ENCODE results near the gene MICA. TPM values are rescaled to one million over a fixed set of nuclear protein-coding genes. Genes with fewer than 3 reads are reported as not detected.

The MICA gene
- total RNA-seq, 4 donors from 2014 or later: 0.17 to 7.8 (median 5.0) TPM

- peaks cover 3% of the 10 kb centered on the region in 2 donors for H3K4me1 ChIP-seq
- TF ChIP-seq CTCF (IDR thresholded peaks at IDR 0.05 in 4 of 5, conservative IDR thresholded peaks at IDR 0.05 in 1 of 5): no peak
- TF ChIP-seq POLR2A (IDR thresholded peaks at IDR 0.05): no peak
- in situ Hi-C loops (cut with MboI; ENCODE audit: low sequenced_read_pairs in 4 of 4): no loop called here
- H3K4me3 ChIP-seq: peak overlapping the region; percentile 32 to 67 (median 50)
- H3K27me3 ChIP-seq: no peaks in the 10 kb centered on the region
- H3K9me3 ChIP-seq: no peaks in the 10 kb centered on the region
- ATAC-seq (no peak), DNase-seq (no peak)
- intact Hi-C loops (cut with DNase I; ENCODE audit: low total_unique reads): no loop called here
- H3K27ac ChIP-seq: peak overlapping the region; percentile 25 to 81 (median 75)
- H3K36me3 ChIP-seq: no peaks in the 10 kb centered on the region
Observed at GRCh38 chr6:31462026-31462963, 58.9 kb downstream of the MICA start.

- H3K9me3 ChIP-seq: no peaks in the 10 kb centered on the region
- peak; percentile 99 to 100 for ATAC-seq
- H3K36me3 ChIP-seq: no peaks in the 10 kb centered on the region
- H3K27me3 ChIP-seq: no peaks in the 10 kb centered on the region
- TF ChIP-seq CTCF (IDR thresholded peaks at IDR 0.05 in 4 of 5, conservative IDR thresholded peaks at IDR 0.05 in 1 of 5) (no peak), POLR2A (IDR thresholded peaks at IDR 0.05) (peak; percentile 51 to 75)
- intact Hi-C loops (cut with DNase I; ENCODE audit: low total_unique reads): no loop called here
- peaks cover 3% of the 10 kb centered on the region in 2 donors for H3K4me1 ChIP-seq
- H3K4me3 ChIP-seq: peak overlapping the region; percentile 32 to 67 (median 50)
- peak; percentile 61 to 81 for DNase-seq
- peak overlapping the region; percentile 25 to 81 (median 75) for H3K27ac ChIP-seq
- in situ Hi-C loops (cut with MboI; ENCODE audit: low sequenced_read_pairs in 4 of 4): no loop called here
Observed at GRCh38 chr6:31462964-31463870, 59.8 kb downstream of the MICA start.

- Histone ChIP-seq H3K27ac (peak overlapping the region in 1 of 4 donors; percentile 74), H3K4me3 (peak overlapping the region in 3 of 4 donors; percentile 32 to 67 (median 56))
Observed at GRCh38 chr6:31464252-31465184, 61.1 kb downstream of the MICA start.

More at GRCh38 chr6:31464252-31465184, 61.1 kb downstream of the MICA start:
- no peak for DNase-seq
- Histone ChIP-seq H3K4me1 (peaks cover 3% of the 10 kb centered on the region in 2 donors), H3K27me3 (no peaks in the 10 kb centered on the region), H3K36me3 (no peaks in the 10 kb centered on the region), H3K9me3 (no peaks in the 10 kb centered on the region)
- in situ Hi-C loops (cut with MboI; ENCODE audit: low sequenced_read_pairs in 4 of 4) (no loop called here), intact Hi-C loops (cut with DNase I; ENCODE audit: low total_unique reads) (no loop called here)
- no peak for ATAC-seq
- TF ChIP-seq CTCF (IDR thresholded peaks at IDR 0.05 in 4 of 5, conservative IDR thresholded peaks at IDR 0.05 in 1 of 5) (no peak), POLR2A (IDR thresholded peaks at IDR 0.05) (no peak)

Small RNAs within 50 kb of the gene (microRNA-seq; reads per million reads assigned to microRNA genes)
- gene MIR6891 (ENCODE audit: borderline replicate concordance in 2 of 2): 0 reads per million in 2 donors

Other genes with a start within 250 kb of the MICA start
- 10 to 100 TPM in 1 of 4 donors, 1 to 10 TPM in 3; 4.9 to 34.3 (median 7.7) TPM for gene CCHCR1, start 245.8 kb upstream of the MICA start, total RNA-seq
- gene TCF19, start 245.0 kb upstream of the MICA start, total RNA-seq: 1 to 10 TPM; 1.5 to 5.1 (median 2.6) TPM
- gene POU5F1, start 232.9 kb upstream of the MICA start, total RNA-seq: not detected
- 100 to 1,000 TPM in 2 of 4 donors, 10 to 100 TPM in 2; 73.4 to 267 (median 133) TPM for gene HLA-C, start 131.5 kb upstream of the MICA start, total RNA-seq
- gene HLA-B, start 46.4 kb upstream of the MICA start, total RNA-seq: 100 to 1,000 TPM; 182 to 300 (median 192) TPM
- 1 to 10 TPM in 1 of 4 donors, under 1 TPM in 3; 0.20 to 1.2 (median 0.50) TPM for gene MICB, start 94.5 kb downstream of the MICA start, total RNA-seq
- not detected for gene MCCD1, start 125.4 kb downstream of the MICA start, total RNA-seq
- 100 to 1,000 TPM; 107 to 198 (median 144) TPM for gene DDX39B, start 138.4 kb downstream of the MICA start, total RNA-seq
- gene ATP6V1G2, start 143.0 kb downstream of the MICA start, total RNA-seq: 1 to 10 TPM in 2 of 4 donors, under 1 TPM in 2; 0.46 to 1.8 (median 1.1) TPM
- gene NFKBIL1, start 144.0 kb downstream of the MICA start, total RNA-seq: 10 to 100 TPM; 17.6 to 21.7 (median 20.3) TPM
- not detected for gene LTA, start 168.7 kb downstream of the MICA start, total RNA-seq
- under 1 TPM in 2 of 4 donors, not detected in 2; 0.23 to 0.87 TPM for gene TNF, start 172.0 kb downstream of the MICA start, total RNA-seq
- not detected for gene LTB, start 178.8 kb downstream of the MICA start, total RNA-seq
- gene LST1, start 182.7 kb downstream of the MICA start, total RNA-seq: 10 to 100 TPM in 1 of 4 donors, 1 to 10 TPM in 2, not detected in 1; 1.6 to 22.3 (median 4.1) TPM
- gene NCR3, start 189.4 kb downstream of the MICA start, total RNA-seq: not detected
- 10 to 100 TPM in 1 of 4 donors, 1 to 10 TPM in 3; 4.3 to 11.0 (median 4.8) TPM for gene AIF1, start 211.6 kb downstream of the MICA start, total RNA-seq
- gene PRRC2A, start 217.1 kb downstream of the MICA start, total RNA-seq: 10 to 100 TPM; 38.9 to 67.7 (median 52.0) TPM
- 100 to 1,000 TPM; 305 to 509 (median 459) TPM for gene BAG6, start 249.1 kb downstream of the MICA start, total RNA-seq

Measured in gastrocnemius medialis (tissue), 4 donors.